Hematopoietic multipotent progenitor cell treated with erythropoietin and hydrocortisone succinate and interleukin-3 and kit ligand, for 17 days (in vitro differentiated cells): Measurements from ENCODE around the gene NTF3.

Experiments used
- DNase-seq: peaks from one replicate; pipeline ENCODE4 v3.0.0-alpha.2; 2015; ENCODE audit warnings: low spot score

The NTF3 gene

DNA sequence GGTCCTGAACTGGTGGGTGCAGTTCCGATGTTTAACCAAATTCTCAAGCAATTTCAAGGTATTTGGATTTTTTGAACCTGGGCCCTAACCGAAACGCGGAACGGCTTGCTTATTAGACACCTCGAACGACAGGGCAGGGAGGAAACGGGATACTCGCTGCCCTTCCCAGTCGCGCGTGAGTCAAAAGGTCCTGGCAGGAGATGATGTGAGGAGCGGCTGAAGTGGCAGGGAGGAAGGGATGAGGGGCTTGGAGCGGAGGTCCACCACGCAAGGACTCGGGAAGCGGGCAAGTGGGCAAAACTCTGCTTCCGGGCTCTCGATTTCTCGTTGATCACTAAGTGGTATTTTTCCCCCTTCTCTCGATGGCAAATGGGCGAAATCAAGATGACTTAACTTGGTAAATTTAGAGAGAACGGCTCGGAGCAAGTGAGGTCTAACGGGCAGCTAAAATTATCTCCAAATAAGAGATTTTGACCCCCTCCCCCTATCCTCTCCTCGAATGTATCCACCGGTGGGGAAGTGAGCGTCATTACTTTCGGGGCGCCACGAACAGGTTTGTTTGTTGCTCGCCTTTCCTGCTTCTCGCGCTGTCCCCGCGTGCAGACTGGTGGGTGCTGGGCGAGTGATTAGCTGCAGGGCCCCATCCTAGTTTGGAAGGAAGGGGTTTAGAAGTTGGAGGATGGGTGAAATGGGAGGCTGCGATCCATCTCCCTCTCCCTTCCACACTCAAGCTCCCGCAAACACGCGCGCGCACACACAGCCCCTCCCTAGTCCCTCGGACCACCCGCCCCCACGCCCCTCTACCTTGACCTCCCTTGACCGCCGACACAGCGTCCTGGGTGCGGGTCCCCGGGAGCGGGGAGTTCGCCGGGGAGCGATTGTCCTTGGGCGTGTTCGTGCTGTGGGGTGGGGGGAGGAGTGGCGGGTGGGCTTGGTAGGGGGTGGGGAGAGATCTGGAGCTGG, 986 bp upstream of the NTF3 start:
- DNase-seq = no peak

DNA sequence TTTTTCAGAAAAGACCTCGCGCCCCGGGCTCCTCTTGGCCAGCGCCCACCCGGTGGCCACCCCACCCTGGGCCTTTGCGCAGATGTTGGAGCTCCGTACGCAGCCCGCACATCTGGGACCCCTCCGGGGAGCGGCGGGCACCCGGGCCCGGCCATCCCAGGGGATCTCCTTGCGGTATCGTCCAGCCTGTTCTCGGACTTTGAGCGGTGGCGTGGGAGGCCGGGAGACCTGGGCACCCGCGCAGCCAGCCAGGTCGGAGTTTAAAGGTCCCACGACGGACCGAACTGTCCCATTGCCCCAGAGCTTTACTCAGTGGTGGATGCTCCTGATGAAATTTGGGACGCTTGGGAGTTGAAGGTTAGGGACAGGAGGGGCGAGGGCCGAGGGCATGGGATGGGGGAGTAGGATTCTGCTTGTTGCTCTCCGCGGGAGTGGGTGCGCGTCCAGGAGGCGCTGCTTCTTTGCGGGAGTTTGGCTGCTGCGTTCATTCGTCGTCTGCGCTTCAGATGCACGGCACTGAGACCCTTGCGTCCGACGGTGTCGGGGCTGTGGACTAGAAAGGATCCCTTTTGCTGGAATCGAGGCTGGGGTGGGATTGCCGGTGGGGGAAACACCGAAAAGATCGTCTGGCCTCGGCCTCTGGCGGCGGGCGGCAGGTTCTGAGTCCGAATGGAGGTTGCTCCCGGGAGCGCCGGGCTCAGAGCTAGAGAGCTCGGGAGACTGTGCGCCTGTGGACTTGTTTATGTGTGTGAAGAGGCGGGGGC, 1.4 kb downstream of the NTF3 start:
- DNase-seq = no peak

DNA sequence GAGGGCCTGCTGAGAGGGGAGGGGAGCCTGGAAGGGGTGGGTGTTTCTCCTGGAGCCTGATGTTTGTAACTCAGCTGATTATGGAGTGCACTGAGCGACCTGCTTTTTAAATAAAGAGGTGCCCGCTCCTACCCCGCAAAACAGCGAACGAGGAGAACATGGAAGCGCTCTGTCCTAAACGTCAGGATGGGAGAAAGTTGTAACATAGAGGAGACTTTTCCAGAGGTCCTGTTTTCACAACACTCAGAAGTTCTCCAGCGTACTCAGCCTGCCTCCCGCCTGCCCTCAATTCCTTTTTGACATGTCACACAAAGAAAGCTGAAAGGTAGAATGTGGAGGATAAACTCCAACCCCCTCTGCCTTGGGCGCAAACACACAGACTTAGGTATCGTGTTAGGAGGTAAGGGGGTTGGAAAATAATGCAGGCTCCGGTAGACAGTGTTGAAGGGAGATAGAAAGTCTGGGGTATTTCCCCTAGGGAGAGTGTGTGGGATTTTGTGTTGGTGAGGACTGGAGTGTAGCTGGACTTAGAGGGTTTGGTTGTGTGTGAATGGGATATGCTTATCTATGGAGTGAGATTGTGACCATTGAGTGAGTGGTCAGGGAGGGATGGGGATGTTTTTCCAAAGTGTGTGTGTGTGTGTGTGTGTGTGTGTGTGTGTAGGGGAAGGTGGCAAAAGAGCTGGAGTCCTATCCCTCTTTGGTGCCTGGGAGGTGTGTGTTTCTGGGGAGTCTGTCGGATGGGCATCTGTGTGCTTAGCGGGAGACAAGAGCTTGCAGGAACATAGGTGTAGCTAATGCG, 2.1 kb downstream of the NTF3 start:
- no peak for DNase-seq

DNA sequence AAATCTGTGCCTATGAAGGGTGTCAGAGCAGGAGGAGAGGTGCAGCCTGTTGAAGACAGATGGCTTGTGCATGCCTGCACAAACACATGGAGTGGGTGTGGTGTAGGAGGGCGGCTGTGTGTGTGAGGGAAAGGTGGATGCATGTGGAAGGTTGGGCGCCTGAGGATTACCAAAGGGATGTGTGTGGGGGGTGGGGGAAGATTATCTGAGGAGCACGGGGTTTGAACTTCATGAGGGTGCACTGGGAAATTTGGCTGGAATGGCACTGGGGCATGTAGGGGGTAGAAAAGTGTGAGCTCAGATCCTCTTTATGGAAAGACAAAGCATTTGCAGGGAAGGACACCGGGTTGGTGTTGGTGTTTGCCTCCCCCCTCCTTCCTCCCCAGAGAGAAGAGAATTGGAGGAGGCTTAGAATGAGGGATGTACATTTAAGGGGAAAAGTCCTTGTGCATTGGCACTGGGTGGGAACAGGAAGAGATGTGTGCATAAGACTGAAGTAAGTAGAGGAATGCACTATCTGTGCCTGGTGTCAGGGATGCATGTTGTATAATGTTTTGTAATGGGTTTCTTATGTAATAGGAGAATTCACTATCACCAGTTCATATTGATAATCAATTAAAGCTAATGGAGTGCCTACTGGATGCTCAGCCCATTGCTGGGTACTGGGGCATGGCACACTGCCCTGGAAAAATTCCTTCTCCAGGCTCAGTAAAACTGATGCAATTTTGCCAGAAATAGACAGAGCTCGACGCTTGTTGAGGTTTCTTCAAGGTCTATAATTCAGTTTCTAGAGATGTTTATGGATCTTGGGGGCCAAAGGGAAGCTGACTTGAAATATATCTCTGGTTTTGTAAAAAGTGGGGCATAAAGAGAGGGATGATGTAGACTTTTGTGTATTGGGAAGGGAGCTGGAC, 3.0 kb downstream of the NTF3 start:
- no peak for DNase-seq

DNA sequence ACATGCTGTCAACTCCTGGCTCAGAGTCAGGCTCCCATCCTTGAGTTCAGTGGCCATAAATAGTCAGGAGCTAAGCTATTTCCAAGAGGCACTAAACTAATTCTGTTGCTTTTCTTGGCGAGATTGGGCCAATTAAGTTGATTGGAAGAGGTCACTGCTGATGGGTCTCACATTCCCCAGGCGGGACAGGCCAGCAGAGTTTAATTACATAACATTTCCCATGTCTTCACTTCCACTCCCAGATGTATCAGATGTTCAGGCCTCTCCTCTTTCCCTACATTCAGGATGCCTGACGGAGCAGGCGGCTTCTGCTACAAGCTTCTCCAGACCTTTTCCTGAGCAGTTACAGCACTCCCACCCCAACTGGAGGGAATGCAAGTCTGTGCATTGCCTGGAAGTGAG, 5.3 kb downstream of the NTF3 start:
- DNase-seq = no peak

DNA sequence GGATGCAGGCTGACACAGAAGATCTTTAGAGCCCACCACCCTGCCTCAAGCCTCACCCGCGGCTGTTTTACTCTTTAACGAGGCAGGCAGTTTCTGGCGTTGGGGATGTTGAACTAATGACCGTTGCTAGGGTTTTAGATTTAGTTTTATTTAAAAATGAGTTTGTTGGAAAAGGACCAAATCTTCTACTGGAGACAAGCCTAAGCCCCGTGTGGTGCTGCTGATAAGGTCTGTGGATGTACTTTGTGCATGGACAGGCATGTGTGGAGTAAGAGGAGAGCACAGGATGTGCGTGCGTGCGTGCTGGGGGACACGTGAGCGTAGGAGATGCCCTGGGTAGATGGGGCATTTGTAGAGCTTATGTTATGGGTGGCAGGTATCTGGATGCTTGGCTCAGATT, 5.7 kb downstream of the NTF3 start:
- DNase-seq = no peak

DNA sequence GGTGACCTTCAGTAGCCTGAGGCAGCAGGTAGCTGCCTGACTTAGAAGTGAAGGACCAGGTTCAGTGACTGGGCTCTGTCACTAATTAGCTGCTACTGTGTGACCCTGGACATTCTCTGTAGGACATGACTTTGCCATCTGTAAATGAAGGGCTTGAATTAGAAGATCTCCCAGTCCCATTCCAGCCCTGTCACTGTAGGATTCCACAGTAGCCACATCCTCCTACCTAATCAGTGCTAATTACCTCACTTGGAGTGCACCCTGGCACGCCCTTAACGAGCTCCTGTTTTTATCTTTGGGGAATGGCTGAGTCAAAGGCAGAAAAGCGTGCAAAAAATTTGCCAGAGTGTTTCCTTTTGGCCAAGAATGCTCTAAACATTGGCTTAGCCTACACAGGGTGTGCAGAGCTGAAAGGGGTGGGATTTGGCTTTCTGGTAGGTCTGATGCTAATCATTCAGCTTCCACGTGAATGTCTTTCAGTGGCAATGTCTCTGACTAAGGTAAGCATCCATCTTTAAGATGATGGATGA, 6.8 kb downstream of the NTF3 start:
- DNase-seq = no peak

DNA sequence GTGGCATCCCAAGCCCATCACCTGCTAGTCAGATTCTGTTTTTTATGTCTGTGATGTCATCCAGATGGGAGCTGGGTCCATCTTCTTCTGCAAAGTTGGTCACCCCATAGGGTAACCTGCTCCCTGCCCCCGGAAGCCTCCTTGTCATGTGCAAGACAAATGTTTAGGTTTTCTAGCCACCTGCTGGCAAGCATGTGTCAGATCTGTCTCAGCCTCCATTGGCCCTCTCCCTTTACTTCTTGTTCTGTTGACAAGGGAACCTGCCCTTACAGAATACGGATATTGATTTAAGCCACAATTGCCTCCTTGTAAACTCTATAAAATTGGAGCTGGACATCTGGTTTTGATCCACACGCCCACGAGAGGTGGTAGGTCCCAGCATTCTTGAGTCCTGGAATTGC, 7.5 kb downstream of the NTF3 start:
- no peak for DNase-seq

DNA sequence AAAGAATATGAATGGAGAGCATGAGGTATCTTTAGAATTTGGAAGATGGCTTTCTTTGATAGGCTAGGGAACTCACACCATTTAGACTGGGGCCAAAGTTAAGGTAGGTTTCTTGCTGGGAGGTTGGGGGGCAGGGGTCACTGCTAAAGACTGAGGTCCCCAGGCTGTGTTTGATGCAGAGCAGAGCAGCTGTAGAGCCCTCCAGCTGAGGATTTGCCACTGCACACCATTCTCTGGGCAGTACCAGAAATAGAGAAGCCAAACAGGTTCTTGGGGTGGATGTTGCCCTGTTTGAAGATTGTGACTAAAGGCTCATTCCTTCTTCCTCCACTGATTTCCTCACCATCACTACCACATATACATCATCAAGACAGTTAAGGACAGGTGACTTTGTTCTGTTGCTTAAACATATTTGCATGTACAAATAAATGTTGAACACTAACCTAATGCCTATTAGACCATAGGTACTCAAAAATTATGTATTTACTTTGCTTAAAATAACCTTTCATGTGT, 7.9 kb downstream of the NTF3 start:
- DNase-seq = no peak

DNA sequence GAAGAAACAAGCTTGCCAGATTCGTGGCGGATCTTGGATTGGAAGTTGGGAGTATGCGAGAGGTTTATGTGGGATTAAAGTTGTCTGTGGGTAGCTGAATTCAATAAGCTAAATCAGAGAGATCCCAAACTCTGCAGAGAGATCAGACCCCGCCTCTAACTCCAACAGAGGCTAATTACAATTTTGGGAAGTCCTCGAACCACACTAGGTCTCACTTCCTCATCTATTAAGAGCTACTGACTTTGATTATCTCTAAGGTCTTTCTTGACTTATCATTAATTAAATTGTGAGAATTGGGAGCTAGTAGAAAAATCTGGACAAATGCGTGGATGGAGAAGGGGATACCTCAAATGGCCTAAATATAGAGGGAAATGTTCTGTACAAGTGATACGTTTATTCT, 9.1 kb downstream of the NTF3 start:
- DNase-seq = no peak

DNA sequence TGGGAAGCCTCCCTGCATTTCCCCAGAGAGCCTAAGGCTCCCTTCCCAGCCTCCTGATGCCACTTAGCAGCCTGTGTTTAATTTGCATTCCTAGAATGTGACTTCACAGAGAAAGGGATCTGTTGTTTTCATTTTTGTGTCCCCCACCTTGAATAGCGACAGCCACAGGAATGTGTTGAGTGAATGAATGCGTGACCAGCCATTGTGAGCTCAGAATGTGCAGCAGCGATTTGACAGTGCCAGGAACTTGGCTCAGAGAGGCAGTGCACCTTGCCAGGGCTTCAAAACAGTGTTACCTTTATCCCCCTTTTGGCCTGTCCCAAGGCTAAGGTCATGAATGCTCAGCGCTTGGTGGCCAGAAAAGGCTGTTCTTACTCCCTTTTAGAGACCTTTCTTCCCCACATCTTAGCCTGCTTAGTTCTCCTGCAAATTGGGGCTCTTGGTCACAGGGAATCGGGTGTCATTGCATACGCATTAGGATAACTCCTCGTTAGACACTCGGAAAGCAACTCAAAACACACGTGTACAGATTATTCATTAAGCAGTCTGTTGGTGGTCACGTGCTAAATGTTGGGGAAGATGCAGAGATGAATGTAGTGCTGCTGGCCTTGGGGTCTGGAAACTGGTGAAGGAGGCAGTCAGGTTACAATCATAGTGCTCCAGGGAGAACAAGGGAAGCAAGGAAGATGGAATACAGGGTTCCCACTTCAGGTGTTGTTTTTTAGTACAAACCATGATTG, 9.8 kb downstream of the NTF3 start:
- no peak for DNase-seq

DNA sequence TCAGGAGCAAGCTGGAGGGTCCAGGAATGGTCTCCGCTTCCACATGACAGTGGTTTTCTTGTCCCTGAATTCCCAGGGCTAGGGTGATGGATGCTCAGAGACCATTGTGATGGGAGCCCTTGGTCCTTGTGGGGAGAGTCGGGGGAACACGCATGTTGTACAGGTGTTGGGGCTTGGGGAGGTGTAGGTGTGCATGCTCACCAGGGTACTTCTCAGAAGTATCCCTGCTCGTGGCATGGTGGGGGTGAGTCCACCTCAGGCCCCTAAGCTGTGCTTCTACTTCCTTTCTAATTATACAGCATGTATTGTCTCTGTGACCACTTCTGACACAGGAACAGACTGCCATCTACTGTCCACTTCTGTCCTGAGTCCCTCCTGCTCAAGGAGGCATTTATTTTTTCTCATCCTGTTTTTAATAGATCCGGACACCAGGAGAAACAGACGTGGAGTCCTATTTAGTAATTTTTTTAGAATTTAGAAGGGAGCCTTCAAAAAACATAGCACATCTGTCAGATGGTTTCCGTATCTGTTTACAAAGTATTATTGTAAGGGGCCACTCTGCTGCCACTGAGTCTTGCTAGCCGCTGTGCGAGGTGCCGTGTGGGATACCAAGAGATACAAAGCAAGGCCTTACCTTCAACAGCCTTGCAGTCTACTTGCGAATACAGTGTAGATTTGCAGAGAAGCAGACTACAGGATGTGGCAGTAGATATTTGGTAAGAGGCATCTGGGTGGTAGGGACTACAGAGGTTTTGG, 10.5 kb downstream of the NTF3 start:
- peak; percentile 30 for DNase-seq

DNA sequence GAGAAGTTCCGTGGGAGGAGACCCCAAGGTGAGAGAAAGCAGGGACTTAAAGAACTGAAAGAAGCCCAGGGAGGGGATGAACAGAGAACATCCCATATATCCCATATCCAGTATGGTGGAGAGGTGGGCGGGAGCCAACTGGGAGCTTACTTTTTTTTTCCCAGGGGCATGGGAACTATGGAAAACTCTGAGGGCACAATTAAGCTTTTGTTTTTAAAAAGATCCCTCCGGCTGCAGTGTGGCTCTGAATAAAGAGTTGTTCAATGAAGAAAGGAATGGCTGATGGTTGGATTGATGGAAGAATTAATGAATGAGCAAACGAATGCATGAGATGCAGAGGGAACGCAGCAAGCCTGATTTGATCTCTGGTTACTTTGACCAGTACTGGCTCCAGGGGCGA, 12.6 kb downstream of the NTF3 start:
- DNase-seq = no peak

DNA sequence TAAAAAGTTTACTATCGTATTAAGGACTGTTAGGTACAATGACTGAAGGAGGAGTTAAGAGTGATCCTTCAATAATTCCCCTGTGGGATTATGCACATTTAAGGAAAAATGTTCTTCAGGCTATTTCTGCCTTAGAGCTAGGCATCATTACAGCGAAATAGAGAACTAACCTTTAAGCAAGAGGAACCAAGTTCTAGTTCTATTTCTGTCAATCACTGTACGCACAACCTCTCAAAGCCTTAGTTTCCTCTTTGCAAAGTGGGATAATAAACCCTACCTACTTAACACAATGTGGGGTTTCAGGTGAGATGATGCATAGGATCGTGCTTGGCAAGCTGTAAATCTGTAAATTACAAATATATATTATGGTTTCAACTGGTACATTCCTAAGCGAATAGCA, 15.4 kb downstream of the NTF3 start:
- no peak for DNase-seq

DNA sequence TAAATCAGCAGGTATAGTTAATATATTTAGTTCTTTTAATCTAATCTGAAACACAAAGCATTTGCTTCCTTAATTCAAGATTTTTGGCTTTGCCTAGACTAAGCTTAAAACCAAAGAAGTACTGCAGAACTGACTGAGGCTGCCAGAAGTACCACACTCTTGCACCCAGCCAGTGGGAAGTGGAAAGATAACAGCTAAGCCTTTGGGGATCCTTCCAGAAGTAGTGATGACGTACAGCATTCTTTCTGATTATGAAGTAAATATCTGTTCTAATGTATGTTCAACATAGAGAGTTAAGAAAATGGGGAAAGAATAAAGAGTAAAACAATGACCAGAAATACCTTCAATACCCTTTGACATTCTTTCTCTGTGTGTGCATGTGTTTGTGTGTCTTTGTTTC, 19.3 kb downstream of the NTF3 start:
- no peak for DNase-seq

DNA sequence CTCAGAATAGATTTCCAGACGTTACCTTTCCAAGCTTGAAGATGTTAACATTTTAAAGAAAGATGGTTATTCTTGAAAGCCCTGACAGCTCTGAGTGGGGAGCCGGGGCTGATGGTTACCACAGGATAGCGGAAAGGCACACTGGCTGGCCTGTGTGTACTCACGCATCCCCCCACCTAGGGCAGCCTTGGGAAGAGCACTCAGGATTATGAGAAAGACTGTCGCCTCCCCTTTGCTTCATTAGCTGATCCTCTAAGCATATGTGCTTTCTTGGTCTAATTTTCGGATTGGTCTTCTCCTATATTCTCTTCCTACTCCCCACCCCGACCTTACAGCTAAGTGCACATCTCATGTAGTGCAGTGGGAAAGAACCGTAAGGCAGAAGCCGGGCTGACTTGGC, 20.7 kb downstream of the NTF3 start:
- no peak for DNase-seq

DNA sequence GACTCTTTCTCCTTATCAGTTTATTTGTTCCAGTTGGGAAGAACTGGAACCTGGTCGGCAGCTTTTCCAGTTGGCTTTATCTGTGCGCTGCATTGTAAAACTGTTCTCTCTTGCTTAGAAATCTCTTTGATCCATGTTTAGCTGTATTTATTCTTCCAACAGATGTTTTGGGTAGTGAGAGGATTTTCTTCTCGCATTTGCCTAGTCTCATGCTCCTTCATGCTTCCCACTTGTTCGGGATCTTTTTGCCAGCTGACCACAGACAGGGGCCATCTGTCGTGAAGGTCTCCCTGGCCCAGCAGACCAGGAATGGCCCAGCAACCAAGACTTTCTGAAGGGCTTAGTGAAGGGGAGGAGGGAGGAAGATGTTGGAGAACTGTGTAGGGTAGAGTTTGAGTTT, 21.6 kb downstream of the NTF3 start:
- DNase-seq = no peak

DNA sequence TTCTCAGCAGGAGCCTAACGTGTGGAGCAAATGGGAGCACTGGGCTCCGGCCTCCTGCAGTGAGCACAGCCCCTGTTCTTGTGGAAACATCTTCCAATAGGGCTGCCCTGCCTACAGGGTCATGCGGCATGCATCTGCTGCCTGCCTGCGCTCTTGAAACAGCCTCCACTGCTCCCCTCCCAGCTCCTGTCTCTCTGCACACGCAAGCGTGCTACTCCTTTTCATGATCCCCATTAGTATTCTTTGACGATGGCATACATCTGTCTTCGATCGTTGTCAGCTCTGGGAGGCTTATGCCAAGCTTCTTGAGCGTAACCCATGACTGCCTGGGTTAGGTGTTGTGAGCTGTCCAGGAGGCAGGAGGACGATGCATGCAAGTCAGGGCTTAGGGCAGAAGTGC, 23.1 kb downstream of the NTF3 start:
- DNase-seq = no peak

DNA sequence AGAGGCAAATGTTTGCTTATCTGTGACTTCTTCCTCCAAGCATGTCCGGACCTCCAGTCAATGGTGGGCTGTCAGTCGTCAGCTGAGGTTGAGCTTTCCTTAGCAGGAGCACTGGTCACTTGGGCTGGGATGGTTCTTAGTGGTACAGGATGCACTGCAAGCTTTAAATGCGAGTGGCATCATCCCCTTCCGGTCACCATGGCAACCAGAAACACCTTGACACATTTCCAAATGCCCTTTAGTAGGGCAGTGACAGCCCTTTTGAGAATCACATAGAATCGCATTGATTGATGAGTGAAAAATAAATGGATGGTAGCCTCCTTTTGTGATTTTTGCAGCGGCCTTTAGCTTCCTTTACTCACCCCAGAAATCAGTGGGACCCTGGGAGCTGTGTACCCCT, 24.1 kb downstream of the NTF3 start:
- no peak for DNase-seq

DNA sequence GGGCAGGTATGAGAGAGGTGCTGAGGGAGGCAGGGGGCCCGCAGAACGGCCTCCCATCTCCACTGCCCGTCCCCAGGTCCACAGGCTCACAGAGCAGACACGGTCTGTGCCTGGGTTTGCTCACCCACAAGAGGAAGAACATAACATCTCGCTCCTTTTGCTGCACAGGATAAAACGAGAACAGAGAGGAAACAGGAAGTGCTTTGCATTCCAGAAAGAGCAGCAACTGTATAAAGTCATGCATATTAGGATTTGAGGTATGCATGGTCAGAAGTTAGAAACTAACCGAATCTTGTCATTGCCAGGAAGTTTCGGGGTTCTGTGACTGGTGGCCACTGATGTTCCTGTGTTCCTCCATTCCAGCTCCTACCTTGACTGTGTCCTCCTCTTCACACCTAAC, 25.0 kb downstream of the NTF3 start:
- no peak for DNase-seq
